ENCODE results near the gene ACE. TPM values are rescaled to one million over a fixed set of nuclear protein-coding genes. Genes with fewer than 3 reads are reported as not detected.

ACE gene
- total RNA-seq, 1 experiment from 2014 or later, result 0.76 TPM

GRCh38 chr17:63454915-63455314 is 21.9 kb upstream of the ACE start:
- H3K4me2 ChIP-seq, result no peak overlapping the region
- BruUV-seq (replicated peaks), result no TSS peak

GRCh38 chr17:63455417-63455816 is 21.4 kb upstream of the ACE start:
- H2AFZ ChIP-seq, result no peak overlapping the region
- no peaks in the 10 kb centered on the region for H4K20me1 ChIP-seq (ENCODE audit: insufficient read depth)
- H3F3A ChIP-seq (ENCODE audit: insufficient read depth, low read depth), result peaks cover 7% of the 10 kb centered on the region
- H3K27me3 ChIP-seq (ENCODE audit: insufficient read depth, low read depth), result no peaks in the 10 kb centered on the region
- H3K79me2 ChIP-seq (ENCODE audit: low read depth), result no peaks in the 10 kb centered on the region
- H3K9me3 ChIP-seq (ENCODE audit: insufficient read depth, low read depth), result no peaks in the 10 kb centered on the region
- no peak overlapping the region for H3K27ac ChIP-seq
- H3K36me3 ChIP-seq (ENCODE audit: low read depth), result no peaks in the 10 kb centered on the region
- no peaks in the 10 kb centered on the region for H3K9me2 ChIP-seq (ENCODE audit: insufficient read depth)
- intact Hi-C loops (cut with micrococcal nuclease; ENCODE audit: unreplicated experiment), result no loop called here
- TF ChIP-seq CTCF (conservative IDR thresholded peaks at IDR 0.05) (no peak), EZH2 (IDR thresholded peaks at IDR 0.05; ENCODE audit: low read depth) (no peak)
- ChIA-PET CTCF (no interaction called here), POLR2A (ENCODE audit: unreplicated experiment) (interaction anchor here (0.8 kb wide), 1 partner anchor 185 kb away, joined by 17 read pairs; no protein-coding TSS in a partner anchor)
- H3K4me3 ChIP-seq, result no peak overlapping the region
- no peak overlapping the region for H3K4me2 ChIP-seq
- H3K4me1 ChIP-seq (replicated peaks; ENCODE audit: insufficient read depth), result peaks cover 7% of the 10 kb centered on the region
- BruUV-seq (replicated peaks), result no TSS peak
- DNase-seq, result no peak

More at GRCh38 chr17:63454915-63455314, 21.9 kb upstream of the ACE start:
- Histone ChIP-seq H3K9me2 (ENCODE audit: insufficient read depth) (no peaks in the 10 kb centered on the region), H2AFZ (no peak overlapping the region), H3K4me1 (replicated peaks; ENCODE audit: insufficient read depth) (peaks cover 2% of the 10 kb centered on the region; the same call in 1 of the 2 replicates), H3F3A (ENCODE audit: insufficient read depth, low read depth) (peaks cover 2% of the 10 kb centered on the region; the same call in 1 of the 2 replicates), H3K9me3 (ENCODE audit: insufficient read depth, low read depth) (no peaks in the 10 kb centered on the region), H3K27me3 (ENCODE audit: insufficient read depth, low read depth) (no peaks in the 10 kb centered on the region), H3K27ac (no peak overlapping the region), H3K36me3 (ENCODE audit: low read depth) (no peaks in the 10 kb centered on the region), H3K79me2 (ENCODE audit: low read depth) (no peaks in the 10 kb centered on the region), H3K4me3 (no peak overlapping the region), H4K20me1 (ENCODE audit: insufficient read depth) (no peaks in the 10 kb centered on the region)
- TF ChIP-seq CTCF (conservative IDR thresholded peaks at IDR 0.05) (no peak), EZH2 (IDR thresholded peaks at IDR 0.05; ENCODE audit: low read depth) (no peak)
- intact Hi-C loops (cut with micrococcal nuclease; ENCODE audit: unreplicated experiment), result no loop called here
- POLR2A ChIA-PET (ENCODE audit: unreplicated experiment), result interaction anchor here (0.6 to 0.8 kb wide), 2 partner anchors 186 to 1207 kb away, joined by 3 to 17 read pairs; no protein-coding TSS in a partner anchor
- CTCF ChIA-PET, result no interaction called here
- no peak for DNase-seq

- Histone ChIP-seq H3K4me2 (no peak overlapping the region), H3K4me1 (replicated peaks; ENCODE audit: insufficient read depth) (peaks cover 30% of the 10 kb centered on the region), H3K4me3 (no peak overlapping the region), H4K20me1 (ENCODE audit: insufficient read depth) (no peaks in the 10 kb centered on the region), H3K9me3 (ENCODE audit: insufficient read depth, low read depth) (no peaks in the 10 kb centered on the region), H3K79me2 (ENCODE audit: low read depth) (no peaks in the 10 kb centered on the region), H3K27me3 (ENCODE audit: insufficient read depth, low read depth) (no peaks in the 10 kb centered on the region), H2AFZ (no peak overlapping the region), H3F3A (ENCODE audit: insufficient read depth, low read depth) (peaks cover 21% of the 10 kb centered on the region), H3K36me3 (ENCODE audit: low read depth) (no peaks in the 10 kb centered on the region), H3K9me2 (ENCODE audit: insufficient read depth) (no peaks in the 10 kb centered on the region), H3K27ac (no peak overlapping the region)
- intact Hi-C loops (cut with micrococcal nuclease; ENCODE audit: unreplicated experiment), result no loop called here
- DNase-seq, result no peak
- BruUV-seq (replicated peaks), result no TSS peak
- TF ChIP-seq CTCF (conservative IDR thresholded peaks at IDR 0.05) (no peak), EZH2 (IDR thresholded peaks at IDR 0.05; ENCODE audit: low read depth) (no peak)
- POLR2A ChIA-PET (ENCODE audit: unreplicated experiment), result no interaction called here
- CTCF ChIA-PET, result no interaction called here
Measured at GRCh38 chr17:63458478-63458877, 18.4 kb upstream of the ACE start.
